Measurements from ENCODE around the gene GMDS. TPM values are rescaled to one million over a fixed set of nuclear protein-coding genes. Genes with fewer than 3 reads are reported as not detected.

Gene GMDS
- total and polyA plus RNA-seq, 5 donors: 8.1 to 13.5 (median 12.6) TPM

DNA sequence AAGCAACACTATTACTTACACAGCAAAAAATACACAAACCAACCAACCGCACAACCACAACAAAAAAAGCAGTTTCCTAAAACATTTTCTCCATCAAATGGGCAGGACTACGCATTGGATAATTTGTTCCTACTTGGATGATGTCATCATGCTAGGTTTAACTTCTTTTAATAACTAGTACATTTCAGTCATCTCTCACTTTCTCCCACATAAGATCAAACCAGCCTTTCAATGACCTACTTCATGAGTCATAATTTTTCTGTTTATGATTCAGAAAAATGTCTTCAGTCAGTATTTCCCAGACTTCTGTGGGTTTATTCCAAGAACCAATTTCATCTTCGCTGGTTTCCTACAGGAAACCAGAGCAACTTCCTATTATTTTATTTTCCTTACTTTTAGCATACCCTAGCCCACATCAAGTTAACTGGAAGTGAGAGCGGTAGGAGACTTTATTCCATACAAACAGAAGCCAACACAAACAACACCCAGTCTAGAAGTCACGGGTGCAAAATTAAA, 134.2 kb downstream of the GMDS start:
- intact Hi-C loops (cut with DNase I): no loop called here
- Histone ChIP-seq H3K9me3 (ENCODE audit: control insufficient read depth, low read length) (no peaks in the 10 kb centered on the region), H3K27me3 (ENCODE audit: control insufficient read depth, insufficient read depth) (no peaks in the 10 kb centered on the region), H3K4me3 (ENCODE audit: low read length) (peak overlapping the region; percentile 7), H3K27ac (ENCODE audit: low read length) (no peak overlapping the region), H3K4me1 (ENCODE audit: control insufficient read depth, insufficient read depth, low read length) (peaks cover 2% of the 10 kb centered on the region)
- DNase-seq (no peak), ATAC-seq (peak; percentile 56 to 83)
- WGBS: 56% methylated on average over 5 of the region's 5 CpGs

DNA sequence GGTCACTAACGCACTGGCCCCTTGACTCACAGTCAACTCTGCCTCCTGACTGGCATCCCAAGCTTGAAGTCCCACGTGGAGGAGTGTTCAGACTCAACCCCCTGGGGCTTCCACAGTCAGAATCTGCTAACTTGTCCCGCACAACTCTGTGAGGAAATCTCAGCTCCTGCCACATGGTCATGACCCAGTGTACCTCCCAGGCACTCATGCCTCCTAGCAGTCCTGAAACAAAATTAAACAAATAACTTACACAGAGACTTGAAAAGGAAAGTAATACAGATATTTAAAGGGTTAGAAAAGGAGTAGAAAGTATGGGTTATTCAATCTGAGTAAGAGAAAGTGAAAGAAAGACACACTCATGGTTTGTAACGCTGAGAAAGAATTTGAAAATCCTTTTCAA, 134.9 kb downstream of the GMDS start:
- Histone ChIP-seq H3K4me3 (ENCODE audit: low read length) (peak overlapping the region; percentile 7), H3K27me3 (ENCODE audit: control insufficient read depth, insufficient read depth) (no peaks in the 10 kb centered on the region), H3K27ac (ENCODE audit: low read length) (peak overlapping the region; percentile 42), H3K4me1 (ENCODE audit: control insufficient read depth, insufficient read depth, low read length) (peaks cover 2% of the 10 kb centered on the region), H3K9me3 (ENCODE audit: control insufficient read depth, low read length) (no peaks in the 10 kb centered on the region)
- intact Hi-C loops (cut with DNase I): no loop called here
- ATAC-seq (peak in 1 of 2 donors; percentile 44), DNase-seq (no peak)
- 61% methylated on average over 4 of the region's 4 CpGs for WGBS

DNA sequence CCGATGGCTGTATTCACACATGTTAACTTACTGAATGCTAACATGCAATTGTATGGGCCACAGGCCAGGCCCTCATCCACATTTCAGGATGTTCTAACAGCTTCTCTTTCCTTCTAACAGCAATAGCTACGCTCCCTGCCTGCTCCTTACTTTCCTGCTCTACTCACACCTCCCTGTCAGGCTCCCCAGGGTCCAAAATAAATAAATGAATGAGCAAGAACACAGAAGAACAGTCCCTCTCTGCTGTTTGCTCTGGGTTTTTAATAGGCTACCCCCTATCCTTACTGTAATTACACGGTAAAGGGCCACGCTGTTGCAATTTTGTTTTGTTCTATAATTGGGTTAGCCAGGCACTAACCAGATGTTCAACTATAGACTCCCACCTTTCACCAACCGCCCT, 135.6 kb downstream of the GMDS start:
- Histone ChIP-seq H3K4me3 (ENCODE audit: low read length) (no peak overlapping the region), H3K9me3 (ENCODE audit: control insufficient read depth, low read length) (no peaks in the 10 kb centered on the region), H3K27me3 (ENCODE audit: control insufficient read depth, insufficient read depth) (no peaks in the 10 kb centered on the region), H3K4me1 (ENCODE audit: control insufficient read depth, insufficient read depth, low read length) (peaks cover 2% of the 10 kb centered on the region), H3K27ac (ENCODE audit: low read length) (no peak overlapping the region)
- 88% methylated on average over 5 of the region's 5 CpGs for WGBS
- DNase-seq (no peak), ATAC-seq (peak in 1 of 2 donors; percentile 24)
- intact Hi-C loops (cut with DNase I): loop anchor here in 2 of 4 donors (5.0 to 10.0 kb wide), 2 partner anchors 505 to 507 kb away; partner anchors contain the start of gene FOXC1 (in 1 of the 2)

DNA sequence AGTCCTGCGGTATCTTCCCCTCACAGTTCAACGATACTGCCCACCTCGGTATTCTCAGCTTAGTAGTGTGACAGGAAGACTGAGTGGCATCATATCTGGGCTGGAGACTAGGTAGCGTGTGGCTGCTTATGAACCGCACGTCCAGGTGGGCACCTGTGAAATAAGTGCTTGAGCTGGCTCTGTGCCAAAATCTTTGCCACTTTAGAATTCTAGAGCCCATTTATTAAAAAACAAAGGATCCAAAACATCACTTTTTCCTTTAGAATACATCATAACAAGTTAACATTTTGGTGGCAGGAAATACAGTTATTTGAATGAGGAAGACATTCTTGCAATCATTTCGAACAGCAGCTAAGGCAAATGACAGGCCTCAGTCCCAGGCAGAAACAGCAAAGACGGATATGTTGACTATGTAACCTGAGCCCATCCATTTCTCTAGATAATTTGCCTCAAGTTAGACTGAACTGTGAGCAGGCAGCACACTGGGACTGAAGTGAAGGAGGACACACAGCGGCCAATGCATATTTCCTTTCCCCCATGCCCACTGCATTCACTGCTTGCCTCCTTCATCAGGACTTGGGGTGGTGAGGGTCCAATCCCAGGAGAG, 136.6 kb downstream of the GMDS start:
- H3K27ac ChIP-seq (ENCODE audit: low read length): no peak overlapping the region
- 92% methylated on average over 9 of the region's 9 CpGs for WGBS
- DNase-seq (no peak), ATAC-seq (no peak)
- no peak overlapping the region for H3K4me3 ChIP-seq (ENCODE audit: low read length)
- no peaks in the 10 kb centered on the region for H3K9me3 ChIP-seq (ENCODE audit: control insufficient read depth, low read length)
- intact Hi-C loops (cut with DNase I): loop anchor here in 2 of 4 donors (5.0 to 10.0 kb wide), 2 partner anchors 504 to 507 kb away; partner anchors contain the start of gene FOXC1 (in 1 of the 2)
- H3K27me3 ChIP-seq (ENCODE audit: control insufficient read depth, insufficient read depth): no peaks in the 10 kb centered on the region
- H3K4me1 ChIP-seq (ENCODE audit: control insufficient read depth, insufficient read depth, low read length): peaks cover 2% of the 10 kb centered on the region

DNA sequence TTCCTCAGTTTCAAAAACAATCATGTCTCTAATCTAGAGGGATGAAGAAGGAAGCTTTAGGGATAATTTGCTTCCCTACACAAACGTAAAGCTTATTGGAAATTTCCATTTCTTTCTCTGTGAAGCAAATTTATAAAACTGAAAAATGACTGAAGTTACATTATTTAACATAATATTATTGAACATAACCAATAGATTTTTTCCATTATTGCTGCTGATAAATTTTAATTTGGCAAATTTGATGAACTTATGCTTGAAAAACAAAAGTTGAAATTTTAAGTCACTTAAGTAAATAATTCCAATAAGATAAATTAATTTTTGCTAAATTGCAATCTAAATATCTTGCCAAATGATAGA, 140.9 kb downstream of the GMDS start:
- no peak overlapping the region for H3K27ac ChIP-seq (ENCODE audit: low read length)
- no peaks in the 10 kb centered on the region for H3K4me1 ChIP-seq (ENCODE audit: control insufficient read depth, insufficient read depth, low read length)
- no peak overlapping the region for H3K4me3 ChIP-seq (ENCODE audit: low read length)
- intact Hi-C loops (cut with DNase I): loop anchor here in 3 of 4 donors (5.0 to 10.0 kb wide), 3 partner anchors 497 to 502 kb away; partner anchors contain the start of gene FOXC1 (in 2 of the 3)
- no peak for ATAC-seq
- no peaks in the 10 kb centered on the region for H3K27me3 ChIP-seq (ENCODE audit: control insufficient read depth, insufficient read depth)
- DNase-seq: no peak
- H3K9me3 ChIP-seq (ENCODE audit: control insufficient read depth, low read length): no peaks in the 10 kb centered on the region
- WGBS: 17% methylated on average over 1 of the region's 1 CpG

GRCh38 chr6:2103765-2104523, 141.5 kb downstream of the GMDS start:
- peak overlapping the region; percentile 13 for H3K27ac ChIP-seq (ENCODE audit: low read length)
- 39% methylated on average over 6 of the region's 6 CpGs for WGBS
- peak overlapping the region; percentile 31 for H3K4me3 ChIP-seq (ENCODE audit: low read length)
- no peaks in the 10 kb centered on the region for H3K27me3 ChIP-seq (ENCODE audit: control insufficient read depth, insufficient read depth)
- DNase-seq (peak in 2 of 3 donors; percentile 25 to 55), ATAC-seq (peak; percentile 87 to 89)
- H3K9me3 ChIP-seq (ENCODE audit: control insufficient read depth, low read length): no peaks in the 10 kb centered on the region
- intact Hi-C loops (cut with DNase I): loop anchor here in 3 of 4 donors (5.0 to 10.0 kb wide), 3 partner anchors 497 to 502 kb away; partner anchors contain the start of gene FOXC1 (in 2 of the 3)
- H3K4me1 ChIP-seq (ENCODE audit: control insufficient read depth, insufficient read depth, low read length): no peaks in the 10 kb centered on the region

- WGBS: 84% methylated on average over 5 of the region's 5 CpGs
- Histone ChIP-seq H3K4me3 (ENCODE audit: low read length) (no peak overlapping the region), H3K9me3 (ENCODE audit: control insufficient read depth, low read length) (no peaks in the 10 kb centered on the region), H3K27ac (ENCODE audit: low read length) (no peak overlapping the region), H3K4me1 (ENCODE audit: control insufficient read depth, insufficient read depth, low read length) (no peaks in the 10 kb centered on the region), H3K27me3 (ENCODE audit: control insufficient read depth, insufficient read depth) (no peaks in the 10 kb centered on the region)
- ATAC-seq: peak in 1 of 2 donors; percentile 64
- DNase-seq: no peak
- intact Hi-C loops (cut with DNase I): loop anchor here in 3 of 4 donors (5.0 to 10.0 kb wide), 3 partner anchors 496 to 501 kb away; partner anchors contain the start of gene FOXC1 (in 2 of the 3)
Observed at GRCh38 chr6:2102966-2103365, 142.4 kb downstream of the GMDS start.

DNA sequence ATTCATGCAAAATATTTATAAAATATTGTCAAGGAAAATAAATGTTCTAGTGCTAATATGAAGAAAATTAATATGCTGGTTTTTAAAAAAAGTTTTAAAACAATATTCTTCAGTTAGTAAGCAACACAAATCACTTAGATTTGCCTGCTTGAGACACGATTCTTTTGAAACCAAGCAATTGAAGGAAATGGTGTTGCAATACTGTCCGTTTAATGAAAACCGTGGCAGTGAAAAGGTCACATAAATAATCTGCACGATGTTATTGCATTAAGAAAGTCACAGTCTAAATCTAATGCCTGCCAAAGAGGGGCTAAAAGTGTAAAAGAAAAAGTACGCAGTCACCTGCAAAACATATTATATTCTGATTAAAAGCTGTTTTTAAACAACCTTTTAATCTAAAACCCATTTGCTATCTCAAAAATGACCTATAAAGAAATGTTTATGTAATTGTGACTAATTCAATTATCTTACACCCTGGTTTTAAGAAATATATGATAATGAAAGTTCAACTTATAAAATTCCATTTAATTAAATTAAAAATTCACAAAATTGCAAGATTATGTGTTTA, 143.0 kb downstream of the GMDS start:
- Histone ChIP-seq H3K4me1 (ENCODE audit: control insufficient read depth, insufficient read depth, low read length) (no peaks in the 10 kb centered on the region), H3K27me3 (ENCODE audit: control insufficient read depth, insufficient read depth) (no peaks in the 10 kb centered on the region), H3K4me3 (ENCODE audit: low read length) (no peak overlapping the region), H3K9me3 (ENCODE audit: control insufficient read depth, low read length) (no peaks in the 10 kb centered on the region), H3K27ac (ENCODE audit: low read length) (no peak overlapping the region)
- ATAC-seq (peak in 1 of 2 donors; percentile 69), DNase-seq (no peak)
- intact Hi-C loops (cut with DNase I): loop anchor here in 3 of 4 donors (5.0 to 10.0 kb wide), 3 partner anchors 495 to 500 kb away; partner anchors contain the start of gene FOXC1 (in 2 of the 3)
- 63% methylated on average over 5 of the region's 5 CpGs for WGBS

- no peaks in the 10 kb centered on the region for H3K9me3 ChIP-seq (ENCODE audit: control insufficient read depth, low read length)
- intact Hi-C loops (cut with DNase I): loop anchor here in 3 of 4 donors (5.0 to 10.0 kb wide), 3 partner anchors 494 to 499 kb away; partner anchors contain the start of gene FOXC1 (in 2 of the 3)
- H3K4me3 ChIP-seq (ENCODE audit: low read length): no peak overlapping the region
- no peaks in the 10 kb centered on the region for H3K4me1 ChIP-seq (ENCODE audit: control insufficient read depth, insufficient read depth, low read length)
- 86% methylated on average over 1 of the region's 1 CpG for WGBS
- DNase-seq: no peak
- H3K27ac ChIP-seq (ENCODE audit: low read length): no peak overlapping the region
- H3K27me3 ChIP-seq (ENCODE audit: control insufficient read depth, insufficient read depth): no peaks in the 10 kb centered on the region
- no peak for ATAC-seq
Observed at GRCh38 chr6:2101213-2101612, 144.2 kb downstream of the GMDS start.

GRCh38 chr6:2099870-2100269, 145.5 kb downstream of the GMDS start:
- Histone ChIP-seq H3K4me1 (ENCODE audit: control insufficient read depth, insufficient read depth, low read length) (no peaks in the 10 kb centered on the region), H3K27me3 (ENCODE audit: control insufficient read depth, insufficient read depth) (no peaks in the 10 kb centered on the region), H3K4me3 (ENCODE audit: low read length) (no peak overlapping the region), H3K9me3 (ENCODE audit: control insufficient read depth, low read length) (no peaks in the 10 kb centered on the region), H3K27ac (ENCODE audit: low read length) (no peak overlapping the region)
- intact Hi-C loops (cut with DNase I): loop anchor here in 3 of 4 donors (5.0 to 10.0 kb wide), 3 partner anchors 493 to 498 kb away; partner anchors contain the start of gene FOXC1 (in 2 of the 3)
- DNase-seq: no peak
- ATAC-seq: no peak
